HG02943 (cell line): ENCODE measurements around the gene LPAR2.

ENCODE experiments used
- ATAC-seq: cut with Tn5 transposase; IDR thresholded peaks from one replicate; pipeline ENCODE4 v1.9.1; 2021; ENCODE audit warnings: mild to moderate bottlenecking, low read depth, moderate library complexity; ENCODE audit not compliant: unreplicated experiment

The LPAR2 gene

DNA sequence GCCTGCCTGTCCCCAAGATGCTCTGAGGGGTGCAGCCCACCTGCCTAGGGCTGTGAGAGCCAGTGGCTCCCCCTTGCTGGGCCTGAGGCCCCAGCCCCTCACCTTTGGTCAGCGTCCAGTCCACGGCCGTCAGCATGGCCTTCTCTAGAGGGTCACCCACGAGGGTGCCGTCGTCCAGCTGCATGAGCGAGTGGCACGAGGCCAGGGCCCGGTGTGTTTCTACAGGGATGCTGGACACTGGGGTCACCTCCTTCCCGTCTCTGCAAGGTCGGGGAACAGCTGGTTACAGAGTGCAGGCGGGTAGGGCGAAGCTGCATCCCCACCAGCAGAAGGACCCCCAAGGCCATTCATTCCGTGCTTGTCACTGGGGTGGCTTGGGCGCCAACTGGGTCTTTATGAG lies 26.4 kb upstream of the LPAR2 start:
- no peak for ATAC-seq

DNA sequence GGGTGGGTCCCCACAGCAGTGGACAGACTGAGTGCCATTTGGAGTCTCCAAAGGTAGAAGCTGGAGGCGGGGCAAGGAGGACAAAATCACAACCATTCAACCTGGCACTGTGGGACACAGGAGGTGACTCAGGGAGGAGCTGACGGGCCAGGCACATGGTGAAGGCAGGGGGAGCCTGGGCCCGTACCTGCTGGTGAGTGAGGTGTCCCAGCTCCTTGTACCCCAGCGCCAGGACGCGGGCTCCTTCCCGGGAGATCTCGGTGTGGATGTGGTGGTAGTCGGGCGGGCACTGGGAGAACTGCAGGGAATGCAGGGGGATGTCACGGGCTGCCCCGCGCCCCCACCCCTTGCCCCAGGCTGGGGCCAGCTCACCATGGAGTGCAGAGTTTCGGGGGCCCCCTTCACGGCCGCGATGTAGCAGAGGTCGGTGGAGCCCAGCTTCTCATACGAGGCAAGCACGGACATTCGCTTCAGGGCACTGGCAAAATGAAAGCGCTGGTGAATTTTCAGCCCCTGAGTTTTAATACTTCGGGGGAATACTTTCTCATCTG lies 25.7 kb upstream of the LPAR2 start:
- ATAC-seq, result no peak

DNA sequence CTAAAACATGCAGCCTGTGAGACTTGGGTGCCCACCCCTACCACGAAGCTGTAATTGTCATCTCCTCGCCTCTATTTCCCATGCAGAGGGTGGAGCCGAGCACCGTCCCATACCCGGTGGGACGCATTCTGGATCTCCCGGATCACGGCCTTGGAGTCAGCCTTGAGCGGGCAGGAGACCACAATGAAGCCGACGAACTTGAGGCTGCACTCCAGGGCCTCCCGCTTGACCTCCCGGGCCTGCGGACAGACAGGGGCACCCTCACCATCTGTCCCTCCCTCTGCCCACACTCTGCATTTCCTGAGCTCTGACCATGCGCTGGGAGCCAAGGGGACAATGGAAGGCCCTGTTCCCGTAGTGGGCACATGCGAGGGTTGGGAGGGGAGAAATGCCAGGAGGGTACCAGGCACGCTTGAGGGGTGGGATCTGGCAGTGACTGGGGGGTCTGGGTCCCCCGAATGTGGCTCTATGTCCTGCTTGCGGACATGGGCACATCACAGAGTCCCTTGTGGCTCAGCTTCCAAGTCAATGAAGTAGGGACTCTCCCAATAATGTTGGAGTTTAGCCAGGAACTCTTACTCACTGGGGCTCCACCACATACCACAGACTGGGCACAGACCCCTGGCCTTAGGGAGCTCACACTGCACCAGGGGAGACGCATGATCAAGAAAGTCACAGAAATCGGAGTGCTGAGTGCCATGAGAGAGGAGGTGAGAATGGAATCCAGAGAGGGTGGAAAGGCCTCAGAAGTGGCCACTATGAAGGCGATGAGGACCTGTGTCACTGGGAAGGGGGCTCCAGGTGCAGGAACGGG lies 24.7 kb upstream of the LPAR2 start:
- no peak for ATAC-seq

DNA sequence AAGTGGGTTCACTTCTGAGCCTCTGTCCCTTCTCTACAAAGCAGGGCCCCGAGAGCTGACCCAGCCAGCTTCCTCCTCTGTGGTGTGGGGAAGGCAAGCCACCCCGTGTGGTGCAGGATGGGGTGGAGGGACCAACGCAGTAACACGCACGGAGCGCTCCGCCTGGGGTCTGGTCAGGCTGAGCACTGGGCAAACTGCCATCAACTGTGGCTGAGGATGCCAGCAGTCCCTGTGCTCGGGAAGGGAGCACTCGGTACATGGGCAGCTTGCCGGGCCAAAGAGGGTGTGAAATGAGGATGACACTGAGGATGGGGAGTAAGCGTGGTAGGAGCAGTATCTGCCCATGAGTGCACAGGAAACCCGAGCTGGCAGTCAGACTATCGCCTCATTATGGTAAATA lies 23.1 kb upstream of the LPAR2 start:
- no peak for ATAC-seq

DNA sequence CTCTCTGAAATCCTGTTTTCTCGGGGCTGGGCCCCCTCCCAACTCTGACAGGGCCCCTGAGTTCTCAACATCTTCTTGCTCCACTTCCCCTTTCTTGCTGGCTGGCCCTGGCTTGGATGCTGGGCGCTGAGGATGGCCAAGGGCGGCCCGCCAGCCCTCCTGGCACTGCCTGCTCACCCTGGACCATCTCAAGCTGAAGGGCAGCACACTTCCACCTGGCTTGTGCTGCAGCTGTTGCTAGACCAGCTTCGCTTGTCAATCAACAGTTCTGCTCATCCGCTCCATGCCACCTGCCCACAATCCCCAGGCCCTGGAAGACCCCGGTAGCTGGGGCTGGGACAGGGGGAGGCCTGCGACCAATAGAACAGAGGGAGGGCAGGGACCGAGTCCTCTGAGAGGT lies 22.3 kb upstream of the LPAR2 start:
- no peak for ATAC-seq

DNA sequence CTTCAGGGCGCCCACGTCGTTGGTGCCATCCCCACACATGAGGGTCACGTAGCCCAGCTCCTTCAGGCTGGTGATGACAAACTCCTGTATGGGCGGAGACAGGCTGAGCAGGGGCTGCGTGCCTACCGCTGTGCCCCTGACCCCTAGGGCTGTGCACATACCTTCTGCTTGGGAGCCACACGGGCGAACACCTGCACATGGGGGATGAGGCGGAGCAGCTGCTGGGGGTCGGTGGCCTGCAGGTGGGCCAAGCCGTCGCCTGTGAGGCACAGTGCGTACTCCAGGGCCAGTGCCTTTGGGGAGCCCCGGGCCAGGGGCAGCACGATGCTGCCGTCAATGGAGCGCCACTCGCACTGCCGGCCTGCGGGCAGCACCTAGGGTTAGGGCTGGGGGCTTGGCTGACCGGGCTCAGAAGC lies 21.6 kb upstream of the LPAR2 start:
- no peak for ATAC-seq

DNA sequence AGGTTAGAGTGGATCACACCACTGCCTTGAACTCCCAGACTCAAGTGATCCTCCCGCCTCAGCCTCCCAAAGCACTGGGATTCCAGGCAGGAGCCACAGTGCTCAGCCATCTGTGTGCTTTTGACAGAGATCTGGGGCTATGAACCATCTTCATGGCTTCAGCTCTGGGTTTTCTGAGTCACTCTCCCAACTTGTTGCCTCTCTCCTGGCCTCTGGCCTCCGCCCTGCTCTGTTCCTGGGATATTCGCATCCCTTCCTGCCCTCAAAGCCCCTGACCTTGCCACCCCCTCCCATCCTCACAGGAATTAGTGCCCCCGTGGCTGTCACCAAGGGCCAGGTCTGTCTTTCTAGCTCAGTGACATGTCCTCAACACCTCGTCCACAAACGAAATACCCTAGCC lies 21.1 kb upstream of the LPAR2 start:
- ATAC-seq, result no peak

DNA sequence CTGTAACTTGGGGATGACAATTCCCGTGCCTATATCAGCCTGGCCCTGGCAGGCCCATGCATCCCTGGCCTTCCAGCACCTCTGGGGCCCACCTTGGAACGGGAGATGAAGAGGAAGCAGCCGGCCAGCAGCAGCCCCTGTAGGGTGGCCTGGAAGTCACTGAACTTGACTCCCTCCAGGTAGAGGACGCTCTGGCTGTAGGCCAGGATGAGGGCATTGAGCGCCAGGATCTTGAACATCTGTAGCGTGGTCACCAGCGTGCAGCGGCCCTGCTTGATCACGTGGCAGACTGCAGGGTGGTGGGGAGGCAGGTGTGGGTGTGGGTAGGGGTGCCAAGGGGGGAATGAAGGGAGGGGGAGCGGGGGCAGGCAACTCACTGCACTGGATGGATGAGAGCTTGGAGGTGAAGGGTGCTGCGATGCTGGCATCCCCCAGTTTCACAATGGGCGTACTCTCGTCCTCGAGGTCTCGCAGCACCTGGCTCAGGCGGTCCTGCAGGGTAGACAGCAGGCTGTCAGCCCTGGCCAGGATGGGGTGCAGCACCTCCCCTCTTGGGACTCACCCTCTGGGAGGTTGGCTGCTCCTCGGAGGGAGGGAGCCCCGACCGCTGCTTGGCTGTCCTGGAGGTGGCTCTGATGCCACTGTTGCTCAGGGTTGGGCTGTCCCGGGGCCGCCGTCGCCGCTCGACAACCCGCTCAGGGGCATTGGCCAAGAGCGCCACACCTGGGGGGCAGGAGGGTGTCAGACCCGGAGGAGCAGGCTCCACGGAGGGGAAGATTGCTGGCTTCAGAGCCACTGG lies 19.2 kb upstream of the LPAR2 start:
- no peak for ATAC-seq

DNA sequence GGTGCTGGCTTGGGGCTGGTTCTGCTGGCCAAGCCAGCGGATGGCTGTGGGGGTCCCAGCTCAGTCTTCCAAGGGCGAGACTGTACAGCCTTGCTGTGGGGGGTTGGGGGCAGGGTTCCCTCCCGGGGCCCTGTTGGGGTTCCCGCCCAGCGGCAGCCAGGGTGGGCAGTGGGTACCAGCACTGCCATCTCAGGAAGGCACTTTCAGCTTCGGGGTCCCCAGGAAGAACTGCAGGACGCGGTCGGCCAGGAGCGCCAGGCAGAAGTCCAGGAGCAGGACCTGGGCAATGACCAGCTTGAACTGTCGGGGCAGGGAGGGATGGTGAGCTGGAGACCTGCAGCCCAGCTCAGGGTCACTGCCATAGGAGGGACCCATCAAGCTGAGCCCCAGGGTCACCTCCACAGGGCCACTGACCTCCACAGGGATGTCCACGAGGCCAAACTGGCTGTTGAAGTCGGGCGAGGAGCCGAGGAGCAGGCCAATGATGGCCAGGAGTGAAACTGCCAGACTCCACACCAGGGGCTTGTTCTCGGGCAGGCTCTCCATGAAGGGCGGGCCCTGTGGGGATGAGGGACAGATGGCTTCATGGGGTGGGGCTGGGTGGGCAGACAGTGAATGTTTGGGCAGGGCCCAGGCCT lies 17.3 kb upstream of the LPAR2 start:
- no peak for ATAC-seq

DNA sequence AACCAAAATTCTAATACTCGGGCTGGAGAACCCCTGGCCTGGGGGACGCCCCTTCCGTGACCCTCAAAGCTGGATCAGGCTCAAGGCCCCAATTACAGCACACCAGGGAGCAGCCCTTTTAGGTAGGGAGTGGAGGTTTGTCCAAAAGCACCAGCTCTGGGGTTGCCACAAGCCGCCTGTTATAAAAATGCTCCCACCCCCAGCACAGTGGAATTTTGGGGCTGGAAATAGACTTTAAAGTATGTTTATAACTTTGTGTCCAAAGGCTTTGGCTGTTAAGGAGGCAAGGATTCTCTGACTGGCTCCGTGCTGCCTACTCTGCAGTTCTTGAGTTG lies 16.0 kb upstream of the LPAR2 start:
- no peak for ATAC-seq

DNA sequence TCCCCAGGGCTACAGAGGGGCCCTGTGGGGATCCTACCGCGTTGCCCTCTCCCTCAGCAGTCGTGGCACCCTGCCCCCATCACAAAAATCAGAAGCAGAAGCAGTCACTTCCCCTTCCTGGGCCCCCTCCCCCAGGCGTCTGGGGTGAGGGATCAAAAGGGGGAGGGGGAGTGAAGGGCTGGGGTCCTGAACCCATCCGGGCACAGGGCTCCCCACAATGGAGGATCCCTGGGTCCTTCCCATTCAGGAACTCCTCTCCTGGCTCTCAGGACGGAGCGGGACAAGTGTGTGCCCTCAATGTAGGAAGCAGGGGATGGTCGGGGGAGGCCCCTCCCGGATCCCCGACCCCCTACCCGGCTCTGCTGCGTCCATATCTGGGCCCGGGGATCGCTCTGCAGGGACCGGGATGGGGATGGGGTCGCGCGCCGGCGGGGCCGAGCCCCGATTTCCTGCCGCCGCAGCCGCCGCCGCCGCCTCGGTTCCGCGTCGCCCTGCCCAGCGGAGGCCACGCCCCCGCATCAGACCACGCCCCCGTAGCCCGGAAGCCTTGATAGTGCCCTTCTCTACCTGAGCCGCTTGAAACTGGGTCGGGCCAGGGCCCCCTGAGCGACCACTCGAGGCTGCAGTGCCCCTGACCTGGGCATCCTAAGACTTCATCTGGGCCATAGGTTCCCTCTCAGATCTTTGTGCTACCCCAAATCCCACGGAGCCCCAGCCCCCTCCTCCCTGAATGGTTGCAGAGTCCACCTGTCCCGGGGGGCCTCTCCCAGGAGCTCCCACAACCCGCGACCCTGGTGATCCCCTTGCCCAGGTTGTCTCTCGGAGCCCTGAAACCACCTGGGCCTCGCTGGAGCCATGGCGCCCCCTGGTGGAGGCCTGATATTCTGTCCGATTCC lies 15.4 kb upstream of the LPAR2 start, which contains the start of gene GMIP:
TSS of gene GMIP (minus strand) at position 500 of the 896 bp plus-strand sequence. CDS start at position 372, 128 bp downstream.
- peak; percentile 84 for ATAC-seq

DNA sequence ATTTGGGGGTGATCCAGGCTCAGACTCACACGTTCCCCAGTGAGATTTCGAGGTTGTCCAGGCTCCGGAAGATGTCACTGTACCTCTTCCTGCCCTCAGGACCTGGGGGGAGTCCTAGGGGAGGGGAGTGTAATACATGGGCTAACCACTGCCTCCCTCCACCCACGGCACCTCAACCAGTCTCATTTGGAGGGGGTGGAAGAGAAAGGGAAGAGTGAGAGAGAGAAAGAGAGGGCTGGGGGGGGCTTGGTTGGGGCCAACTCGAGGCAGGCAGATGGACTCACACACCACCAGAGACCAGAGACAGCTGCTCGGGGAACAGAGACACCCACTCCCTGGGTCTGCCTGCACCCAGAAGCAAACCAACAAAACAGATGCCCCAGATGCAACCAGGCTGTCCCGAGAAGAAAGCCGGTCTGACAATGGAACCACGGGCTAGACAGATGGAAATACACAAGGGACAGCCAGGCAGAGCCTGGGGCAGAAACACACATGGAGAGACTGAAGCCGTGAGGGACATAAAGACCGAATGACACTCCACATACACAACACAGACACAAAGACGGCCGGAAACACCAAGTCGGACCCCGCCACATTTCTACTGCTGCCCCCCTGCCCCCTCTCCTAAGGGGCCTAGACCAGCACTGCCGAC lies 14.6 kb upstream of the LPAR2 start:
- ATAC-seq, result no peak

DNA sequence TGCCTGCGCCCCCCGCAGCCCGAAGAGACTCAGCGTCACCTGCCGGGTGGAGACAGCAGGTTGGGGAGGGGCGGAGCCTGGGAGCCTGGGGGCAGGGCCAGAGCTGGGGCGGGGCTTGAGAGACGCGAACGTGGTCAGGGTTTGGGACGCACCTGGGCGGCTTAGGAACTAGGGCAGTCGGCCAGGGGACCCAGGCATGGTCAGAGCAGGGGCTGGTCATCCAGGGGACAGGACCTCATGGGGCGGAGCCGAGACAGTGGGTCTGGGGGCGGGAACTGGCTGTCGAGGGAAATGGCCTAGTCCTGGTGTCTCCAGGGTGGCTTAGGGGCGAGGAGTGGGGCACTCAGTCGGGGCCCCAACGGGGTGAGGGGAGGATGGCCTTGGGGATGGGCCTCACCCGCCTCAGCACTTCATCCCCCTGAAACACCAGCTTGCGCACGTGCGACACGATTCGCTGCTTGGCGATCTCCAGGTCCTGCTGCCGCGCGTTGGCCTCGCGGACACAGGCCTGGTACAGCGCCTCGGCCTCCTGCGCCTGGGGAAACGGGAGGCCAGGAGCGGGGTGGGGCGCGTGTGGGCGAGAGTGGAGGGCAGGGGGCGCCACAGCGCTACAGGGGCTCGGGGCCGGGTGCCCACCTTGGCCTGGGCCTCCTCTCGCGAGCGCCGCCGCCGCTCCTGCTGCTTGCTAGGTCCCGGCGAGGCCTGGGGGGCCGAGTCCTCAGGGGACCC lies 9.7 kb upstream of the LPAR2 start:
- ATAC-seq, result no peak

DNA sequence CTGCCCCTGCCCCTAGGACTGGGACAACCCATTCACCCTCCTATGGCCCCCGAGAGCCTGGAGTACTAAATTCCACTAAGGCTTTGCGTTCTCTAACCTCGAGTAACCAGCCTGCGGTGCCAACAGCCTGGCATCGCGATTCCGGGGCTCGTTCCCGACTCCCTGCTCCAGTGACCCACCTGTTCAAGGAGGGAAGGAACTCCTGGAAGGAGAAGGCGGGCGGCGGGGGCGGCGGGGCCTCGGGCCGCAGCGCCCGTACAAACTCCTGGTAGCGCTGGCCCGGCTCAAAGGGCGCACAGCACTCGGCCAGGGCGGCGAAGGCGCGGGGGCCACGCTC lies 9.1 kb upstream of the LPAR2 start:
- ATAC-seq, result no peak

DNA sequence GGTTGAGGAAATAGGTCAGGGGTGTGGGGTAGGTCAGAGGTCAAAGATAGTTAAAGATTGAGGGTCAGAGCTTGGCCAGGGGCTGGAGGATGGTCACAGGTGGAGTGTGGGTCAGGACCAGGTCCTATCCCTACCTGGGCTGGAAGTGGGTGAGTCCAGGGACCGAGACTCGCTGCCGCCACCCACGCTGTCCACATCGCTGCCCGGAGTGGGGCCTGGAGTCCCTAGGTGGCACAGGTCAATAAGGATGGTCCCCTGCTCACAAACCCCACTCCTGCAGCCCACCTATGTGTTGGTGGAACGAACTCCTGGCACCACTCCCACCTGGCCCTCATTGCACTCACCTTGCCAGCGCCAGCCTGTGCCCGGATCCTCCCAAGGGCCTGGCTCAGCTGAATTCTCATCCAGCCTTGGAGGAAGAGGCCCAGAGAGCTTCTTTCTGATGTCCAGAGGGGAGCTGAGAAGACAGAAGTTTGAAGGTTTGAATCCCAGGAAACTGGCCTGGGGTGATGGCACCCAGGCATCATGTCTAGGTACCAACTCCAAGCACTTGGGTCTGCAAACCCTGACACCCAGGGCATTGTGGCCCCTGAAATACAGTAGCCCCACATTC lies 8.7 kb upstream of the LPAR2 start:
- no peak for ATAC-seq

DNA sequence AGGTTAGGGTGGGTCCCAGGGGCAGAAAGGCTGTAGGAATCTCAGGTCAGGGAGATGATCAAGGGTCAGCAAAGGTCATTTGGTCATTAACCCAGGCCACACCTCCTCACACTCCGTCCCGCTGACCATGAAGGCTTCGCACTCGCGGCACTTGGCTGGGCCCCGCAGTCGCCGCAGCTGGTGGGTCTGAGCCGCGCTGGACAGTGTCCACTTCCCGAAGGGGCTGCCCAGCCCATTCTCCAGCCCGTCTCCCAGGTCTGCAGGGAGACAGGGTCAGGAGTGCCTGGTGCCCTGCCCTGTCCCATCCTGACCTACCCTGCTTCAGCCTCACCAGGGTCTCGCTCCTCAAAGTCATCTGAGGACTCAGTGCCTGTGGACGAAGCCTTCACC lies 7.3 kb upstream of the LPAR2 start:
- no peak for ATAC-seq

DNA sequence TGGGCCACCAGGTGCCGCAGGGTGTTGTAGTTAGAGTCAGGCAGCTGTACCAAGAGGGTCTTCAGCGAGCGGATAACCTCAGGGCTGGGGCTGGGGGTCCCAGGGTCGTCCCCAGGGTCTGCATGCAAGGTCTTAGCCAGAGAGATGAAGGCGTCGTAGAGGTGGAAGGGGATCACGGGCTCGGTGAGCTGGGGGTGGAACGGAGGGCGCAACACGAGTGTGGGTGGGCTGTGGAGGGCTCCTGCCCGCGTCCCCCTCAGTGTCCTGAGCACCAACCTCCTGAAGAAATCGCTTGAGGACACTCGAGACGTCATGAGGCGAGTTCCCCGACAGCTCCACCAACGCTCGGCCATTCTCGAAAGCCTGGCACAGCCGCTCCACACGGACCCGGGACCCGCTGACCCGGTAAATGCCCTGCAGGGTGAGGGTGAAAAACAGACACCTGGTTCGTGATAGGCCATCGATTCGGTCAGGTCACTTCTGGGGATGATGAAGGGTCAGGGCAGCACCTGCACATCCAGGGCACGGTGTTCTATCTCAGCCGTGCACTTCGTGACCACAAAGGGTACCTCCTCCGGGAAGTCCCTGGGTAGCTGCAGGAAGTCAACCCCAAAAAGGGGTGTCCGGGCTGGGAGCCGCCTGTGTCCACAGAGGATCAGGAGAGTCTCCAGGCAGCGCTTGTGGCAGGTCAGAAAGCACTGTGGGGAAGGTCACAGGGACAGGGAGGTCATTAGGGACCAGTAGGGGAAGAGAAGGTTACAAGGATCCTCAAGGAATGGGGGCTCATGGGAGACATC lies 6.7 kb upstream of the LPAR2 start:
- ATAC-seq, result no peak
